ENCODE results near the gene SULF2.

The SULF2 gene

DNA sequence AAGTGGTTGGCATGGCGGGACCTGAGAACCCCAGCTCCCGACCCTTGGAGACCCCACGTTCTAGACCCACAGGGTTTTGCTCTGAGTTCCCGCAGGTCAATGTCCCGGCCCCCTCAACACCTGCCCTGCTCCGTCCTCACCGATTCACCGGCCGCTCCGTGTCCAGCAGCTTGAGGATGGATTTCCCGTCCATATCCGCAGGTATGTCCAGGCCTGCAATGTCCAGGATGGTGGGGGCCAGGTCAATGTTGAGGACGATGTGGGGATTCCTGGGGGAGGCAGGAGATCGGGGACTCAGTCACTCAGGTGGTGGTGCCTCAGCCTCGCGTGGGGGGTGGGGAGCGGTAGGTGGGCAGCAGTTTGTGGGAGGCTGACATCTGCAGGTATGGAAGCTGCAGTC lies 106.7 kb downstream of the SULF2 start:
- TF ChIP-seq YY1 (IDR thresholded peaks at IDR 0.05; ENCODE audit: low read depth) (no peak), NFIC (IDR thresholded peaks at IDR 0.05) (no peak), TEAD4 (IDR thresholded peaks at IDR 0.05) (no peak), TAF1 (IDR thresholded peaks at IDR 0.05; ENCODE audit: low read depth) (no peak), EGR1 (IDR thresholded peaks at IDR 0.05) (no peak), CEBPB (IDR thresholded peaks at IDR 0.05) (no peak), FOXM1 (IDR thresholded peaks at IDR 0.05; ENCODE audit: borderline replicate concordance, low read depth) (no peak), EP300 (IDR thresholded peaks at IDR 0.05; ENCODE audit: borderline replicate concordance) (no peak), RAD21 (IDR thresholded peaks at IDR 0.05; ENCODE audit: low read depth) (no peak), ZBTB7A (IDR thresholded peaks at IDR 0.05; ENCODE audit: low read depth) (no peak), TCF12 (IDR thresholded peaks at IDR 0.05; ENCODE audit: low read depth) (no peak), MAX (IDR thresholded peaks at IDR 0.05) (no peak), CREB1 (IDR thresholded peaks at IDR 0.05; ENCODE audit: low read depth) (no peak)
- TF ChIP-seq, protein P1, sequence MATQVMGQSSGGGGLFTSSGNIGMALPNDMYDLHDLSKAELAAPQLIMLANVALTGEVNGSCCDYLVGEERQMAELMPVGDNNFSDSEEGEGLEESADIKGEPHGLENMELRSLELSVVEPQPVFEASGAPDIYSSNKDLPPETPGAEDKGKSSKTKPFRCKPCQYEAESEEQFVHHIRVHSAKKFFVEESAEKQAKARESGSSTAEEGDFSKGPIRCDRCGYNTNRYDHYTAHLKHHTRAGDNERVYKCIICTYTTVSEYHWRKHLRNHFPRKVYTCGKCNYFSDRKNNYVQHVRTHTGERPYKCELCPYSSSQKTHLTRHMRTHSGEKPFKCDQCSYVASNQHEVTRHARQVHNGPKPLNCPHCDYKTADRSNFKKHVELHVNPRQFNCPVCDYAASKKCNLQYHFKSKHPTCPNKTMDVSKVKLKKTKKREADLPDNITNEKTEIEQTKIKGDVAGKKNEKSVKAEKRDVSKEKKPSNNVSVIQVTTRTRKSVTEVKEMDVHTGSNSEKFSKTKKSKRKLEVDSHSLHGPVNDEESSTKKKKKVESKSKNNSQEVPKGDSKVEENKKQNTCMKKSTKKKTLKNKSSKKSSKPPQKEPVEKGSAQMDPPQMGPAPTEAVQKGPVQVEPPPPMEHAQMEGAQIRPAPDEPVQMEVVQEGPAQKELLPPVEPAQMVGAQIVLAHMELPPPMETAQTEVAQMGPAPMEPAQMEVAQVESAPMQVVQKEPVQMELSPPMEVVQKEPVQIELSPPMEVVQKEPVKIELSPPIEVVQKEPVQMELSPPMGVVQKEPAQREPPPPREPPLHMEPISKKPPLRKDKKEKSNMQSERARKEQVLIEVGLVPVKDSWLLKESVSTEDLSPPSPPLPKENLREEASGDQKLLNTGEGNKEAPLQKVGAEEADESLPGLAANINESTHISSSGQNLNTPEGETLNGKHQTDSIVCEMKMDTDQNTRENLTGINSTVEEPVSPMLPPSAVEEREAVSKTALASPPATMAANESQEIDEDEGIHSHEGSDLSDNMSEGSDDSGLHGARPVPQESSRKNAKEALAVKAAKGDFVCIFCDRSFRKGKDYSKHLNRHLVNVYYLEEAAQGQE (IDR thresholded peaks at IDR 0.05; ENCODE audit: low read depth), result no peak
- TF ChIP-seq, protein P2, sequence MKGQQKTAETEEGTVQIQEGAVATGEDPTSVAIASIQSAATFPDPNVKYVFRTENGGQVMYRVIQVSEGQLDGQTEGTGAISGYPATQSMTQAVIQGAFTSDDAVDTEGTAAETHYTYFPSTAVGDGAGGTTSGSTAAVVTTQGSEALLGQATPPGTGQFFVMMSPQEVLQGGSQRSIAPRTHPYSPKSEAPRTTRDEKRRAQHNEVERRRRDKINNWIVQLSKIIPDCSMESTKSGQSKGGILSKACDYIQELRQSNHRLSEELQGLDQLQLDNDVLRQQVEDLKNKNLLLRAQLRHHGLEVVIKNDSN (IDR thresholded peaks at IDR 0.05), result no peak

- TF ChIP-seq RAD21 (IDR thresholded peaks at IDR 0.05; ENCODE audit: low read depth) (peak; percentile 91), NFIC (IDR thresholded peaks at IDR 0.05) (no peak)
Measured at GRCh38 chr20:47677635-47678453, 107.4 kb downstream of the SULF2 start.

- TF ChIP-seq TCF12 (IDR thresholded peaks at IDR 0.05; ENCODE audit: low read depth) (no peak), ZBTB7A (IDR thresholded peaks at IDR 0.05; ENCODE audit: low read depth) (no peak), MAX (IDR thresholded peaks at IDR 0.05) (no peak), EGR1 (IDR thresholded peaks at IDR 0.05) (no peak), EP300 (IDR thresholded peaks at IDR 0.05; ENCODE audit: borderline replicate concordance) (no peak), RAD21 (IDR thresholded peaks at IDR 0.05; ENCODE audit: low read depth) (no peak), NFIC (IDR thresholded peaks at IDR 0.05) (no peak), CREB1 (IDR thresholded peaks at IDR 0.05; ENCODE audit: low read depth) (no peak), TAF1 (IDR thresholded peaks at IDR 0.05; ENCODE audit: low read depth) (no peak), YY1 (IDR thresholded peaks at IDR 0.05; ENCODE audit: low read depth) (no peak), CEBPB (IDR thresholded peaks at IDR 0.05) (no peak), TEAD4 (IDR thresholded peaks at IDR 0.05) (no peak), FOXM1 (IDR thresholded peaks at IDR 0.05; ENCODE audit: borderline replicate concordance, low read depth) (no peak)
- TF ChIP-seq, protein P1 (IDR thresholded peaks at IDR 0.05; ENCODE audit: low read depth), result no peak
- TF ChIP-seq, protein P2 (IDR thresholded peaks at IDR 0.05), result no peak
Measured at GRCh38 chr20:47676912-47677634, 108.2 kb downstream of the SULF2 start.

DNA sequence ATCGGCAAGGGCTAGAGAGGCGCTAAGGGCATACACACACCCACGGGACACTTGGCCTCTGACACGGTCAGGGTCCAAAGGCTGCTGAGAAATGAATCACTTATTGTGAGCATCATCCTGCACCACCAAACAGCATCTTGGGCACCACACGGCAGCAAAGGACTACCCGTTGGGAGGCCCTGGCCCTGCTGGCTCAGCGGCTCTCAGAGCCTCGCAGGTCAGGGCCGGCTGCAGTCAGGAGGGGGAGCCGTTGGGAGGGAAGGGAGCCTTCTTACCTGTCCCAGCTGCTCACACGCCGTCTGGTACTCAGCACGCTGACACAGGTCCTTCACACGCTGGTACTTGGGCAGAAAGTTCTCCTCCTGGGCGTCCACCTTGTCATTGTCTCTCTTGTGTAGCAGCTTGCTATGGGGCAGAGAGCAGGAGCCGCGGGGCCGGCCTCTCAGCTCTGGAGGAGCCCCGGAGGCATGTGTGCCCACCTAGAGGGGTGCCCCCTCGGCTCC lies 109.0 kb downstream of the SULF2 start:
- TF ChIP-seq CREB1 (IDR thresholded peaks at IDR 0.05; ENCODE audit: low read depth) (no peak), CEBPB (IDR thresholded peaks at IDR 0.05) (no peak), MAX (IDR thresholded peaks at IDR 0.05) (no peak), ZBTB7A (IDR thresholded peaks at IDR 0.05; ENCODE audit: low read depth) (no peak), NFIC (IDR thresholded peaks at IDR 0.05) (no peak), TCF12 (IDR thresholded peaks at IDR 0.05; ENCODE audit: low read depth) (no peak)
